Endothelial cell of hepatic sinusoid (primary cell): Measurements from ENCODE around the gene KCNQ1OT1.
"Not testable (repeated sequence)": the region's sequence is repeated elsewhere in the genome, so short reads cannot be mapped to it uniquely, and the experiment has no call there.

Experiments used
- in situ Hi-C: cut with HindIII; loops from 2 replicates; pipeline ENCODE4 v1.10.0; 2017; ENCODE audit warnings: low sequenced_read_pairs

KCNQ1OT1 gene

DNA sequence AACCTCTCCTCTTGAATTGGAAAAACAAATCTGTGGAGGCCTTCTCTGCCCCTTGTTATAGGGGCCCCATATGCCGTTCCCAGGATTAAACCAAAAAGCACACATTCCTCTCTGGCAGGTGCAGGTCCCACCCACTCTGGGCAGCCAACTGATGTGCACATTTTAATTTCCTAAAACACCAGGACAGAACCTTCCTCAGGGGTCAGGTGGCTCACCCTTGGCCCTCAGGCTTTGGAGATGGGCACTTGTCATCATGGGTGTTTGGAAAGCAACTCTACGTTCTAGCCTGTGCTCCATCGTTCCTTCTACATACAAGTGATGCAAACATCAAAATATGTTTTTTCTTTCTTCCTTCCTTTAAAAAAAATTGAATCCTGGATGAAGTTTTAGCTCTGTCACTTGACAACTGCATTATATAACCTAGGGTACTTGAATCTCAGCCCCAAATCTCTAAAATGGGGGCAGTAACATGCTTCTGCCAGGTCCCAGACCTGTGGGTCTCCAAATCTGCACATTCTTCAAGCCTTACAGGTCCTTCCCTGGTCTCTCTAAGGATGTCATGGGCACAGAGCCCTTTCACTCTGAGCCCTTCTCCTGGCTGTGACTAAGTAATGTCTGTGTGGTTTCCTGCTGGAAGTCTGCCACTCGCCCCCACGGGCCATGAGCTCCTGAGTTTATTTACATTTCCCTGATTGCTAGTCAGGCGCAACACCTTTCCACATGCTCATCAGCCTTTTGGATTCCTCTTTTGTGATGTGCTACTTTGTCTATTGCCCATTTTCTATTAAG is 43.8 kb downstream of the KCNQ1OT1 start:
- in situ Hi-C loops, result loop anchor here (10.0 kb wide), 1 partner anchor 51 kb away; no protein-coding TSS in a partner anchor

DNA sequence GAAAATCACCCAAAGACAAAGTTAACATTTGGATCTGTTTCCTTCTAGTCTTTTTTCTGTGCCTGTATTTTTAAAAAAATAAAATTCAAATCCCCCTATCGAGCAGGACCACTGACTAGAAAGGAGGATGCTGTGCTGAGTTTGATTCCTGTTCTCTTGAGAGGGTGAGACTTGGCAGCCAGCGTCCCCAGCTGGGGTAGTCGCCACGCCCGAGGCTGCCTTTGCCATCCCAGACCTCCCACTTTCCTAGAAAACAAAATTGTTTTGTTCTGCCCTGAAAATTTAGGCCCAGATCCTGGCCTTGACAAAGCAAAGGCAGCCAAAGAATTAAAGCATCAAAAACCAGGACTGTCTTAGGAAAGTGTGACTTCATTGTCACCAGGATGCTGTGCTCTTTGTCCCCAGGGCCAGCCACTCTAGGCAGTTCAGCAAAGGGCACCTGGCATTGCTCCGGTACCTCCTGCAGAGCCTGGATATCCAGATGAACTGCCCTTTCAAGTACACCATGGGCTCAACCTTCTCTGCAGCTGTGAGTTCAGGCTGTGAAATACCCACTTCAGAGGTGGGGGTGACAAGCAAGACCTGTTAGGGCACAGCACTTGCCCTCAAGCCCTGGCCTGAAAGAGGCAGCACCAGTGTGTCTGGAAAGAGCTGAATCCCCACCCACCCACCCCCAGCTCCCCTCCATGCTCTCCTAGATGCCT is 44.6 kb downstream of the KCNQ1OT1 start:
- in situ Hi-C loops, result loop anchor here (10.0 kb wide), 1 partner anchor 50 kb away; no protein-coding TSS in a partner anchor

DNA sequence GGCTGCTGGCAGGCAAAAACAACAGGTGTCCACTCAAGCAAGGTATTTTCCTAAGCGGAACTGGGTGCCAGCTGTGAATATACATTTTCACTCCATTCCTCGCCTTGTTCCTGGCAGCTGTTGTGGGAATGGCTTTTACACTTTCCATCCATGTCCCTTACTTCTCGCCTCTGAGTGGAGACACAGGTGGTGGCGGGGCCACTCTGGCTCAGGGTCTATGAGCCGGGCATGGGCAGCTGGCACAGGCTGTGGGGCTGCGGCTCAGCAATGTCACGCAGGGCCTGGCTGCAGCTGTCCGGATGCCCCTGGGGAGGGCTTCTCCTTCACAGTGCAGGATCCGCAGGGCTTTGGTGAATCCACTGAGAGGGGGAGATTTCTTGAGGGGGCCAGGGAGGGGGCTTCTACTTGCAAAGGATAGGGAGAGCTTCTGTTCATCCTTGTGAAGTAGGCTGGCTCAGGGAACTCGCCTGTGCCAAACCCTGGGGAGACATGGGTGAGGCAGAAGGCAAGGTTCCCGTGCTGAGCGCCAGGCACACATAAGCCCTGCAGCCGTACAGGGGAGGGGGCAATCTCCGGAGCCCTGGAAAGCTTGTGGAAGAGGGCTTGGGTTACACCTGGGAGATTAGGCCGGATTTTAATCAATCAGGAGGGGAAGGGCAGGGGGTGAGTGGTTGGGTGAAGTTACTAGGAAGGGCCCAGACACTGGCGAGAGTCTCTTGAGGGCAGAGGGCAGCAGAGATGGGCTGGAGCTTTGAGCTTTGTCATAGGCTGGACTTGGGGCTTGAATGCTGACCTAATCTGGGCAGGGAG is 45.7 kb downstream of the KCNQ1OT1 start:
- in situ Hi-C loops, result loop anchor here (5.0 to 10.0 kb wide), 3 partner anchors 49 to 97 kb away; no protein-coding TSS in a partner anchor

DNA sequence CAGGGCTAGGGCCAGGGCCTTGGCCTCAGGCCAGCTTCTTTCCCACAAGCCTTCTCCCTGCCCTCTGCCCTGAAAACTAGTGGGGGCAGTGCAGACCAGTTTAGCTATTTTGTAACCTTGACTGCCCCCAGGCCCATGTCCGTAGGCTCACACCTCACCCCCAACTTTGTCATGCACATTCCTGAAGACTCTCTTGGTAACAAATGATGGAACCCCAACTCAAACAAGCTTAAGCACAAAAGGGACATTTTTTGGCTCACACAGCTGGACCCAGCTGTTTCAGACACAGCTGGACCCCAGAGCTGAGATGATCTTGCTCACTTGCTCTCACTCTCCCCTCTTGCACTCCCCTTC is 46.6 kb downstream of the KCNQ1OT1 start:
- in situ Hi-C loops, result loop anchor here (5.0 to 10.0 kb wide), 3 partner anchors 48 to 96 kb away; no protein-coding TSS in a partner anchor

DNA sequence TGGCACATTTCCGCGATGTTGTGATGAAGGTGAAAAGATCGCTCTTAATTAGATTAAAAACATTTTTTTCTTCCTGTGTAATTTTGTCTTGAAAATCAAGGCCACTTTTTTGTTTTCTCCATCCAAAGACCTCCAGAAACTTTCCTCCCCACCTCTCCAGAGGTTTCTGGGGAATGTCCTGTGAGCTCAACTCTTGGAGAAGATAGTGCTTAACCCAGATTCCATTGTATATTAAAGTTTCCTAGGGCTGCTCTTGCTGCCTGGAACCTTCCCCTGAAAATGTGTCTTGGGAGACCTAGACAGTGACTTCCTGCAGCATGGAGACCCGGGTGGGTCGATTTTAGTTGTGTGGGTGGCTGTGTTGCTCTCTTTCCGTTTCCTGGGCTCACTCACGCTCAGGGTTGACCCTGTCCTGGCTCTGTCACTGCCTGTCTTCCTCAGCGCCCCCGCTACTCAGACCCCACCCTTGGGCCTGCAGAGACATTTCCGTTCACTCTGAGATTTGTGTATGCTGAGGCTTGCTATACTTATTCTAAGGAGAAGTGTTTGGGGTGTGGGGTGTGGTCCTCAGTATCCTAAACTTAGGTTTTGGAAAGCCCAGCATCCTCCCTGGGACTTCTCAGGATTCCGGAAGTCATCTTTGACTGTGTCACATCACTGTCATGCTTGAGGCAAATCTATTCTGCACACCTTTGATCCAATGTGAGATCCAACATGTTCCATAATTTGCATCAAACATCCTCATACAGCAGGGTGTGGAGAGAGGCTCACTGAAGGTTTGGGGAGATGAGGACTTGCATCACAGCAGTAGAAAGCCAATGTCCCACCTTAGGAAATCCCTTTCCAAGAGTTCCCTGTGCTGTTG is 47.2 kb downstream of the KCNQ1OT1 start:
- in situ Hi-C loops, result loop anchor here (5.0 to 10.0 kb wide), 3 partner anchors 48 to 95 kb away; no protein-coding TSS in a partner anchor

DNA sequence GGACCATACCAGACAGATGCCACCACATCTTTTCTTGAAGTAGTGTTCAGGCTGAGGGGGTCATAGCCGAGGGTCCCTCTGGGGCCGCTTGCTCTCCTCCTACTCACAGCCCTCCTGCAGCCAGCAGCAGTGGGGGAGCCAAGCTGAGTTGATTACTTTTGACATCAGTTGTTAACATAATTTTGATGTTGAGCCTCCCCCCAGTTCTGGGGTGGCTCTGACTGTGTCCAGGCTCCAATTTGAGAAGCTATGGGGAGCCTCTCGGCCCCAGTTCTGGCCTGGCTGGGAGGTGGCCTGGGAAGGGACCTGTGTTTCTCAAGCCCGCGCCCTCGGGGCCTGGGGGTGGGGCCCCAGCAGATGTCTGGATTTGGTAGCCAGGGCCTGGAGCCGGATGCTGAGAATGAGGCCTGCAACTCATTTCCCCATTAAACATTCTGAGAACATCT is 47.9 kb downstream of the KCNQ1OT1 start:
- in situ Hi-C loops, result loop anchor here (5.0 to 10.0 kb wide), 3 partner anchors 47 to 95 kb away; no protein-coding TSS in a partner anchor

DNA sequence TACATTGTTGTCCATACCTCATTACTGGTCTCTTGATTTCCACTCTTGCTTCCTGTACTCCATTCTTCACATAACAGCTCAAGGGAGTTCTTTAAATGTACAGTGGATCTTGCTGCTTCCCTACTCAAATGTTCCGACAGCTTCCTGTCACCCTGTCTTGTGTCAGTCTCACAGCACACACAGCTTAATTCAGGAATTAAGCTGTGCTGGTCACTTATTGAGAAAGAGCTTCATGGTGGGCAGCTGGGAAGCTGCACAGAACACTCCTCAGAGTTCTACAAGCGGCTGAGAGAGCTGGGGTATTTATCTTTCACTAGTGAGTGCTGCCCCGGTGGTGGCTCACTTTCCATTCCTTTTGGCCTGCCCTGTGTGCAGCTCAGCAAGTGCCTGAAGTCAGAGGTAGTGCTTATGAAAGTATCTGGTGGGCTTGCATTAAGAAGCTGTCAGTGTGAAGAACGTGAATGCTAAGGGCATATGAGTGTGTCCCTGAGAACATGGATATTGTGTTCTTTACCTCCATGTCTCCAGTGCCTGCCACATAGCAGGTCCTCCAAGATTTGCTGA is 48.7 kb downstream of the KCNQ1OT1 start:
- in situ Hi-C loops, result loop anchor here (5.0 to 10.0 kb wide), 3 partner anchors 46 to 94 kb away; no protein-coding TSS in a partner anchor

DNA sequence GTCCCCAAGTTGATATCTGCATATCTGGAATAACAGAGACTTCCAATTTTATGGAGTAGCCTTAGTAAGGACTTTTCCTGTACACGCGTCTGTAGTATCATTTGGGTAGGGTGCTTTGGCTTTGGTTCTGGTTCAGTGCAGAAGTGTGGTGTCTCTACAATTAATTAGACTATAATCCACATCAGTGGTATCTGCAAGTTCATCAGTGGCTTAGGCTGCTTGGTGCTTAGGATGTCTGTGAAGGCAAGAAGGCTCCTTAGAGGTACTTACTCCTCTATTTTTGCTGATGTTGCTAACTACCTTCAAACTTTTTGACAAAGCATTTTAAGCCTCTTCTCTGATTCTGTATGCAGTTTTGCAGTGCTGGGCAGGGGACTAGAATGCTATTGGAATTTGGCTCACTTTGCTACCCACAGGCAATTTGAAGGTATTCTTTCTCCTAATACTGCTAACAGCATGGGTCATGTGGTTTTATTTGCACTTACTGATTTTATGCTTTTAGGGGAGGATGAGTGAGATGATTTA is 49.4 kb downstream of the KCNQ1OT1 start:
- in situ Hi-C loops, result loop anchor here (5.0 to 10.0 kb wide), 3 partner anchors 46 to 93 kb away; no protein-coding TSS in a partner anchor

DNA sequence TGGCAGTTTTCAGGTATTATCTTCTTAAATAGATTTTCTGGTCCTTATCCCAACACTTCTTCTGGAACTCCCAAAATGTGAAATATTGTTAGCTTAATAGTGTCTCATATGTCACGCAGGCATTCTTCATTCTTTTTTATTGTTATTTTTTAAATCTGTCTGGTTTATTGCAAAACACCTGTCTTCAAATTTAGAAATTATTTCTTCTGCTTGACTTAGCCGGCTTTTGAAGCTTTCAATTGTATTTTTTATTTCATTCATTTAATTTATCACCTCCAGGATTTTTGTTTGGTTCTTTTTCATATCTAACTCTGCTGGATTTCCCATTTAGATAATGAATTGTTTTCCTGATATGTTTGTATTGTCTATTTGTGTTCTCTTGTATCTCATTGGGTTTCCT is 49.9 kb downstream of the KCNQ1OT1 start:
- in situ Hi-C loops, result loop anchor here (5.0 to 10.0 kb wide), 3 partner anchors 45 to 93 kb away; no protein-coding TSS in a partner anchor

DNA sequence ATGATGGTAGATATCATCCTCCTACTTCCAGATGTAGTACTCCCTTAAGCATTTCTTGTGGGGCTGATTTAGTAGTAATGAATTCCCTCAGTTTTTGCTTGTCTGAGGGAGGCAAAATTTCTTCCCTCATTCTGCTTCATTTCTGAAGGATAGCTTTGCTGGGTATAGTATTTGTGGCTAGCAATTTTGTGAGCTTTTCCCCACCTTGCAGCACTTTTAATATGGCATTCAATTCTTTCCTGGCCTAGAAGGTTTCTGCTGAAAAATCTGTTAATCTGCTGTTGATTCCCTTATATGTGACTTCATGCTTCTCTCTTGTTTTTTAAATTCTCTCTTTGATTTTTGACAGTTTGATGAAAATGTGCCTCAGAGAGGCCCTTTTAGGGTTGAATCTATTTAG is 50.4 kb downstream of the KCNQ1OT1 start:
- in situ Hi-C loops, result no loop called here

DNA sequence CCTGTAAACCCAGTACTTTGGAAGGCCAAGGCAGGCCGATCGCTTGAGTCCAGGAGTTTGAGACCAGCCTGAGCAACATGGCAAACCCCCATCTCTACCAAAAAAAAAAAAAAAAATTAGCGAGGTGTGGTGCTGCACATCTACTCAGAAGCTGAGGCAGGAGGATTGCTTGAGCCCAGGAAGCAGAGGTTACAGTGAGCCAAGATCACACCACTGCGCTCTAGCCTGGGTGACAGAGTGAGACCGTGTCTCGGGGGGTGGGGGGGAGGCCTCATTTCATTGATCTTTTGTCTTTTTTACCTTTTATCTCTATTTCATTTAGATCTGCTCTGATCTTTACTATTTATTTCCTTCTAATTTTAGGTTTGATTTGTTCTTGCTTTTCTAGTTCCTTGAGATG is 51.8 kb downstream of the KCNQ1OT1 start:
- in situ Hi-C loops, result no loop called here

DNA sequence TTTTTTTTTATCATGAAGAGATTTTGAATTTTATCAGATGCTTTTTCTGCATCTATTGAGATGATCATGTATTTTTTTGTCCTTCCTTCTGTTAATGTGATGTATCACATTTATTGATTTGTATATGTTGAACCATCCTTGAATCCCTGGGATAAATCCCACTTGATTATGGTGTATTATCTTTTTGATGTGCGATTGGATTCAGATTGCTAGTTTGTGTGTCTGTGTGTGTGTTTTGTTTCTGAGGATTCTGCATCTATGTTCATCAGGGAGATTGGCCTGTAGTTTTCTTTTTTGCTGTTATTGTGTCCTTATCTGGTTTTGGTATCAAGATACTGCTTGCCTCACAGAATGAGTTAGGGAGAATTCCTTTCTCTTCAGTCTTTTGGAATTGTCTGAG is 52.6 kb downstream of the KCNQ1OT1 start:
- in situ Hi-C loops, result no loop called here

DNA sequence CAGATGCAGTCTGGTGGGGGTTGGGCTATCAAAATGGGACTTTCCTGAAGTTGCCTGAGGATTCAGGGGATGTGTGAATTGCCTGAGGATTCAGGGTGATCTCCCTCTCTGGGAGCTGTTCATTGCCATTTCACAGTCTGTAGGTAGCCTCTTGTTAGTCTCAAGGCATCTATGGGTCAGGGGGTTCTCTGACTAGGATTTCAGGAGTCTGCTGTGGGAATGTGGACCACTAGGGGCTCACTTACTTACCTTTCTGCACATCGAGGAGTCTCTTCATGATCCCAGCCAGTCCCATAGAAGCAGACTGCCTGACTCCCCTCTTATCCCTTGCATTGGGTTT is 54.0 kb downstream of the KCNQ1OT1 start:
- in situ Hi-C loops, result no loop called here

DNA sequence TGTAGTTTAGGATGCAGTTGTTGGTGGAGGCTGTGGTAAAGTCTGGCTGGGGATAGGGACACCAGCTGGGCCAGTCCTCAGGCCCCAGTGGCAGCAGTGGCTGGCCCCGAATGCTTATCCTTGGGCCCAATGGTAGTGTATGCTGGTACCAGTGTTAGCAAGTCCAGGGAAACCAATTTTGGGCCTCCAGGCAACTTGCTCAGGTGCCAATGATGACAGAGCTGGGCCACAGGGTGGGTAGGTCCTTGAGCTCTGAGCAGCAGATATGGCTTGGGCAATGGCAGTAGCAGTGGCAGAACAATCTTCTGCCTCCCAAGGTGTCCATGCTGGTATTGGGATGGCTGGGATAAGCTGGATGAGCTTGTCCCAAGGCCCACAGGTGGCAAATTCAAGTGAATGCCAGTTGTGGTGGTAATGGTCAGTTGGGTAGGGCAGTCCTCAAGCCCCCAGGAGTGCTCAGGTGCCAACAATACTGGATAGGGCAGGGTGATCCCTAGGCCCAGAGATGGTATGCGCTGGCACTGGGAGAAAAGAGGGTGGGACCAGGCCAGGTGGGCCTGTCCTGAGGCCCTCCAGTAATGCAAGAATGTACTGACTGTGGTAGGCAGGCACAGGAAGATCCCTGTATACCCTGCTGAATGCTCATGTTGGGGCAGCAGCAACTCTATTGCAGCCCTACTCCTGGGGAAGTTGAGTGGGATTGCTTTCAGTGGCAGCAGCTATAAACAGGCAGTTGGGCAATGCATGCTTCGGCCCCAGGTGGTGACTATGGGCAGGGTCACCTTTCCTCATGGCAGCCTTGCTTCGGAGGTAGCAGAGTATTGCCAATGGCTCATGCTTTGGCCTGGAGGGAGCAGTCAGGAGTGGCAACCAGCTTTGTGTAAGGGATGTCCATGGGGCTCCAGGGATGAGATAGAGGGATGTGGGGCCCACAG is 54.7 kb downstream of the KCNQ1OT1 start:
- in situ Hi-C loops, result no loop called here

DNA sequence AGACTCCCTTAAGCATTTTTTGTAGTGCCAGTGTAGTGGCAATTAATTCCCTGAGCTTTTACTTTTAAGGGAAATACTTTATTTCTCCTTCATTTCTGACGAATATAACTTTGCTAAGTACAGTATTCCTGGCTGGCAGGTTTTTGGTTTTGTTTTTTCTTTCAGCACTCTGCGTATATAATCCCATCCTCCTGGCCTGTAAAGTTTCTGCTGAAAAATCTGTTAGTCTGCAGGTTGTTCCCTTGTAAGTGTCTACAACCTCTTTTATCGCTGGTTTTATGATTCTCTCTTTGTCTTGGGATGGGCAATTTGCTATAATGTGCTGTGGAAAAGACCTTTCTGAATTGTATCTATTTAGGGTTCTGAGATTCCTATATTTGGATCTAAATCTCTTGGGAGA is 56.0 kb downstream of the KCNQ1OT1 start:
- in situ Hi-C loops, result no loop called here

DNA sequence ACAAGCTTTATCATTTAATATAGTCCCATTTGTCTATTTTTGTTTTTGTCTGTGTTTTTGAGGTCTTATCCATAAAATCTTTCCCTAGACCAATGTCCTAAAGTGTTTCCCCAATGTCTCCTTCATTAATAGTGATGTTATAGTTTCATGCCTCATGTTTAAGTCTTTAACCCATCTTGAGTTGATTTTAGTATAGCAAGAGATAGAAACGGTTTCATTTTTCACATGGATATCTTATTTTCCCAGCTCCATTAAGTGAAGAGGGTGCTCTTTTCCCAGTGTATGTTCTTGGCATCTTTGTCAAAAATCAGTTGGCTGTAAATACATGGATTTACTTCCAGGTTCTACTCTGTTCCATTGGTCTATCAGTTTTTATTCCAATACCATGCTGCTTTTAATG is 58.2 kb downstream of the KCNQ1OT1 start:
- in situ Hi-C loops, result no loop called here

DNA sequence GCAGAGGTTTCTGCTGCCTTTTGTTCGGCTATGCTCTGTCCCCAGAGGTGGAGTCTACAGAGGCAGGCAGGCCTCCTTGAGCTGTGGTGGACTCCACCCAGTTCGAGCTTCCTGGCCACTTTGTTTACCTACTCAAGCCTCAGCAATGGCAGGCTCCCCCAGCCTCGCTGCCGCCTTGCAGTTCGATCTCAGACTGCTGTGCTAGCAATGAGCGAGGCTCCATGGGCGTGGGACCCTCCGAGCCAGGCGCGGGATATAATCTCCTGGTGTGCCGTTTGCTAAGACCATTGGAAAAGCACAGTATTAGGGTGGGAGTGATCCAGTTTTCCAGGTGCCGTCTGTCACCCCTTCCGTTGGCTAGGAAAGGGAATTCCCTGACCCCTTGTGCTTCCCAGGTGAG is 60.0 kb downstream of the KCNQ1OT1 start:
- in situ Hi-C loops, result not testable (repeated sequence)

DNA sequence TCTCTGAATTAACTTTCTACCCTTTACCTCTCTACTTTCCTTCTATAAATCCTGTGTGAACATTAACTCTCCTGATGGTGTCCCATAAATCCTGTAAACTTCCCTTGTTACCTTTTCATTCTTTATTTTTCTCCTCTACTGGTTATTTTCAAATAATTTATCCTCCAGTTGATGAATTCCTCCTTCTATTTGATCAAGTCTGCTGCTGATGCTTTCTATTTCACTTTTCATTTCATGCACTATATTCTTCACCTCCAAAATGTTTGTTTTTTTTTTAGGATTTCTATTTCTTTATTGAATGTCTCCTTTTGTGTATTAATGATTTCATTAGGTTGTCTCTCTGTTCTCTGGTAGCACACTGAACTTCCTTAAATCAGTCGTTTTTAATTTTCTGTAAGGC is 68.6 kb downstream of the KCNQ1OT1 start:
- in situ Hi-C loops, result no loop called here
